Suprapubic skin (tissue), 4 donors: ENCODE data around the gene NRDE2.

Experiments used
- CTCF ChIP-seq, 2 donors: fragments of 200-600 bp in 1 of 2; fragments of 450-650 bp in 1 of 2; sonication (generic) in 1 of 2; IDR thresholded peaks; one replicate each; pipeline ENCODE4 v1.5.1; 2016 to 2019; ENCODE audit warnings: antibody characterized with exemption in 2 of 2, mild to moderate bottlenecking in 1 of 2, moderate library complexity in 1 of 2
- EP300 ChIP-seq: sonication (generic); formaldehyde crosslinking; IDR thresholded peaks from one replicate; pipeline ENCODE4 v1.6.1; 2017; ENCODE audit warnings: antibody characterized with exemption
- POLR2A ChIP-seq, 2 donors: fragments of 450-650 bp; IDR thresholded peaks; one replicate each; pipeline ENCODE4 v1.6.1; 2017; ENCODE audit warnings: antibody characterized with exemption in 2 of 2, mild to moderate bottlenecking in 2 of 2, moderate library complexity in 2 of 2
- POLR2AphosphoS5 ChIP-seq, 3 donors: sonication (generic); formaldehyde crosslinking; IDR thresholded peaks; one replicate each; pipeline ENCODE4 v1.6.1; 2017; ENCODE audit warnings: antibody characterized with exemption in 3 of 3

- no peak for TF ChIP-seq CTCF (IDR thresholded peaks at IDR 0.05)
- no peak for TF ChIP-seq EP300
- no peak for TF ChIP-seq POLR2A (IDR thresholded peaks at IDR 0.05)
- TF ChIP-seq POLR2AphosphoS5 (IDR thresholded peaks at IDR 0.05) = no peak
Observed at GRCh38 chr14:90268420-90268819, 63.3 kb downstream of the NRDE2 start.
